HepG2 (cell line): ENCODE results near the gene NFATC2. TPM values are rescaled to one million over a fixed set of nuclear protein-coding genes. Genes with fewer than 3 reads are reported as not detected.
A peak's percentile ranks its signal among the peaks of the same experiment; 100 is the strongest.

Experiments used
- ATAC-seq: fragments of 200-7000 bp; cut with Tn5 transposase; 3 replicates; pipeline ENCODE4 v1.9.1; 2020; ENCODE audit warnings: mild to moderate bottlenecking, moderate library complexity
- BruUV-seq: library from RNA; stranded (reverse); fragments of 400-500 nt; replicated peaks from 2 replicates; lab custom pipeline; 2021; lab: Mats Ljungman, UMichigan
- CTCF ChIA-PET: fragments of 300-600 bp; formaldehyde crosslinking; extraction: SDS; loops from one replicate; lab custom pipeline; 2021; ENCODE audit warnings: low total read pairs, inconsistent platforms, low intra/inter-chr PET ratio; lab: Yijun Ruan, JAX
- POLR2A ChIA-PET: fragments of 350-600 bp; sonication (Branson Sonifier 250); formaldehyde crosslinking; loops from one replicate; lab custom pipeline; 2020; ENCODE audit warnings: antibody characterized with exemption, inconsistent platforms; lab: Yijun Ruan, JAX
- DNase-seq: peaks from one replicate; pipeline ENCODE4 v3.0.0-alpha.2; 2015; ENCODE audit warnings: low spot score
- FAIRE-seq: peaks from 3 replicates; lab custom pipeline; 2011; peaks lifted over from hg19 to GRCh38; lab: Jason Lieb, UNC
- H2AFZ ChIP-seq: one replicate; pipeline ENCODE4 v1.6.1; 2011; ENCODE audit warnings: low read length, inconsistent platforms
- H3K27ac ChIP-seq: fragments of 300-600 bp; 3 replicates; pipeline ENCODE4 v1.8.0; 2011; ENCODE audit warnings: mixed run types, mild to moderate bottlenecking, mixed read lengths, low read length, inconsistent platforms; ENCODE audit not compliant: insufficient read depth; ENCODE audit errors: extremely low read length
- H3K27me3 ChIP-seq, 2 experiments: fragments of 200-600 bp in 1 of 2; 2 replicates in 1 of 2; 3 replicates in 1 of 2; pipeline versions ENCODE4 v1.6.0 to v1.8.0; 2011; ENCODE audit warnings: low read length in 2 of 2, mild to moderate bottlenecking in 2 of 2, moderate library complexity in 2 of 2, inconsistent platforms in 1 of 2; ENCODE audit not compliant: insufficient read depth in 2 of 2, control insufficient read depth in 1 of 2
- H3K36me3 ChIP-seq, 2 experiments: fragments of 200-600 bp in 1 of 2; replicated peaks in 1 of 2; 2 replicates in 1 of 2; 3 replicates in 1 of 2; pipeline versions ENCODE4 v1.5.1 to v1.8.0; 2011; ENCODE audit warnings: low read length in 2 of 2, inconsistent platforms in 1 of 2; ENCODE audit not compliant: insufficient read depth in 2 of 2, control insufficient read depth in 1 of 2
- H3K4me1 ChIP-seq: 2 replicates; pipeline ENCODE4 v1.5.1; 2012; ENCODE audit warnings: low read length, inconsistent platforms; ENCODE audit not compliant: insufficient read depth
- H3K4me2 ChIP-seq: 2 replicates; pipeline ENCODE4 v1.6.0; 2011; ENCODE audit warnings: low read depth, low read length, inconsistent platforms
- H3K4me3 ChIP-seq, 3 experiments: fragments of 200-600 bp in 1 of 3; sonication (generic), shearing (Covaris generic) in 1 of 3; replicated peaks in 1 of 3; 2 replicates each; pipeline ENCODE4 v1.5.1; 2011 to 2016; ENCODE audit warnings: low read length in 3 of 3, inconsistent platforms in 2 of 3, low read depth in 2 of 3, mild to moderate bottlenecking in 2 of 3, control low read depth in 1 of 3, mixed read lengths in 1 of 3; ENCODE audit not compliant: insufficient read depth in 1 of 3
- H3K79me2 ChIP-seq: one replicate; pipeline ENCODE4 v1.6.1; 2011; ENCODE audit warnings: low read length, inconsistent platforms; ENCODE audit not compliant: insufficient read depth
- H3K9ac ChIP-seq: 2 replicates; pipeline ENCODE4 v1.6.0; 2011; ENCODE audit warnings: mild to moderate bottlenecking, low read depth, low read length, inconsistent platforms; ENCODE audit not compliant: insufficient read depth
- H3K9me3 ChIP-seq: 2 replicates; pipeline ENCODE4 v1.5.1; 2012; ENCODE audit warnings: mild to moderate bottlenecking, low read length
- H4K20me1 ChIP-seq: 2 replicates; pipeline ENCODE4 v1.6.0; 2011; ENCODE audit warnings: inconsistent platforms, mild to moderate bottlenecking, low read length, moderate library complexity; ENCODE audit not compliant: insufficient read depth
- ADNP ChIP-seq: sonication (generic); formaldehyde crosslinking; IDR thresholded peaks from 2 replicates; pipeline ENCODE4 v1.4.0; 2020; ENCODE audit warnings: missing genetic modification reagents
- ARNT2 ChIP-seq: sonication (generic); formaldehyde crosslinking; IDR thresholded peaks from 2 replicates; pipeline ENCODE4 v1.8.0; 2022; ENCODE audit warnings: mild to moderate bottlenecking, low read depth, missing genetic modification reagents, moderate library complexity
- CHD4 ChIP-seq: fragments of 200-600 bp; sonication (generic); IDR thresholded peaks from 2 replicates; pipeline ENCODE4 v1.7.0; 2017; ENCODE audit warnings: mild to moderate bottlenecking, low read length, borderline replicate concordance
- FOXA1 ChIP-seq, 2 experiments: fragments of 450-650 bp in 1 of 2; sonication (generic) in 1 of 2; formaldehyde crosslinking in 1 of 2; IDR thresholded peaks; 2 replicates each; pipeline versions ENCODE4 v1.4.0 to v1.6.1; 2016 to 2020; ENCODE audit warnings: missing genetic modification reagents in 1 of 2
- FOXC1 ChIP-seq: sonication (generic); formaldehyde crosslinking; IDR thresholded peaks from 2 replicates; pipeline ENCODE4 v1.8.0; 2022; ENCODE audit warnings: mild to moderate bottlenecking, missing genetic modification reagents, borderline replicate concordance
- HDAC2 ChIP-seq: sonication (generic); formaldehyde crosslinking; IDR thresholded peaks from 2 replicates; pipeline ENCODE4 v1.4.0; 2020; ENCODE audit warnings: missing genetic modification reagents
- KDM1A ChIP-seq: IDR thresholded peaks from 2 replicates; pipeline ENCODE4 v1.6.1; 2016; ENCODE audit warnings: missing compliant biosample characterization
- KMT2A ChIP-seq: sonication (generic); formaldehyde crosslinking; IDR thresholded peaks from 2 replicates; pipeline ENCODE4 v1.4.0; 2020; ENCODE audit warnings: missing genetic modification reagents
- MZF1 ChIP-seq: sonication (generic); formaldehyde crosslinking; IDR thresholded peaks from 2 replicates; pipeline ENCODE4 v1.8.1; 2023; ENCODE audit warnings: mild to moderate bottlenecking, missing genetic modification reagents, borderline replicate concordance
- PAXIP1 ChIP-seq: sonication (generic); formaldehyde crosslinking; conservative IDR thresholded peaks from 2 replicates; pipeline ENCODE4 v1.4.0; 2020; ENCODE audit warnings: mild to moderate bottlenecking, missing genetic modification reagents, moderate library complexity
- RCOR2 ChIP-seq: IDR thresholded peaks from 2 replicates; pipeline ENCODE4 v1.6.1; 2016; ENCODE audit warnings: missing biosample characterization, missing genetic modification reagents
- SRSF1 ChIP-seq: fragments of 200-400 bp; formaldehyde crosslinking; optimal IDR thresholded peaks from 2 replicates; pipeline ENCODE3; 2017; ENCODE audit warnings: mild to moderate bottlenecking, low read depth, low read length, moderate library complexity
- ZBTB43 ChIP-seq: sonication (generic); formaldehyde crosslinking; conservative IDR thresholded peaks from 2 replicates; pipeline ENCODE4 v1.4.0; 2020; ENCODE audit warnings: missing genetic modification reagents
- ZFP37 ChIP-seq: sonication (generic); formaldehyde crosslinking; IDR thresholded peaks from 2 replicates; pipeline ENCODE4 v1.4.0; 2020; ENCODE audit warnings: missing genetic modification reagents, borderline replicate concordance
- ZKSCAN1 ChIP-seq: fragments of 150-350 bp; IDR thresholded peaks from 2 replicates; pipeline ENCODE4 v1.6.1; 2014; ENCODE audit warnings: low read length
- ZNF260 ChIP-seq: sonication (generic); formaldehyde crosslinking; IDR thresholded peaks from 2 replicates; pipeline ENCODE4 v1.4.0; 2020; ENCODE audit warnings: missing genetic modification reagents, low read depth, mild to moderate bottlenecking, borderline replicate concordance
- ZNF343 ChIP-seq: sonication (generic); formaldehyde crosslinking; IDR thresholded peaks from 2 replicates; pipeline ENCODE4 v1.4.0; 2020; ENCODE audit warnings: mild to moderate bottlenecking, missing genetic modification reagents
- ZNF354B ChIP-seq: sonication (generic); formaldehyde crosslinking; IDR thresholded peaks from 2 replicates; pipeline ENCODE4 v1.8.0; 2022; ENCODE audit warnings: mild to moderate bottlenecking, missing genetic modification reagents
- ZNF501 ChIP-seq: sonication (generic); formaldehyde crosslinking; IDR thresholded peaks from 2 replicates; pipeline ENCODE4 v1.5.1; 2020; ENCODE audit warnings: mild to moderate bottlenecking, moderate library complexity, missing genetic modification reagents
- ZNF629 ChIP-seq: sonication (generic); formaldehyde crosslinking; conservative IDR thresholded peaks from 2 replicates; pipeline ENCODE4 v1.5.0; 2020; ENCODE audit warnings: missing genetic modification reagents
- ZNF678 ChIP-seq: sonication (generic); formaldehyde crosslinking; IDR thresholded peaks from 2 replicates; pipeline ENCODE4 v1.4.0; 2020; ENCODE audit warnings: mild to moderate bottlenecking, missing genetic modification reagents
- ZNF766 ChIP-seq: sonication (generic); formaldehyde crosslinking; IDR thresholded peaks from 2 replicates; pipeline ENCODE4 v1.5.0; 2020; ENCODE audit warnings: missing genetic modification reagents, borderline replicate concordance
- WGBS: methylation state at CpG from one replicate; pipeline ENCODE4 v1.1.6; 2017; ENCODE audit warnings: low lambda C conversion rate; 5-methylcytosine and 5-hydroxymethylcytosine counted together
- in situ Hi-C: cut with HindIII; loops from 2 replicates; pipeline ENCODE4 v1.10.0; 2017; ENCODE audit warnings: low pct_unique_long_range_greater_than_20kb; ENCODE audit not compliant: extremely low pct_ligation_motif_present
- intact Hi-C: fragments of 100-400 bp; cut with micrococcal nuclease; formaldehyde crosslinking; loops from one replicate; pipeline ENCODE4 v1.10.0; 2022; ENCODE audit not compliant: unreplicated experiment
- polyA plus RNA-seq, 8 experiments: library from polyadenylated mRNA; depleted of rRNA in 3 of 8; stranded (reverse) in 7 of 8; unstranded in 1 of 8; fragments of >200 nt; fragmentation: Illumina TruSeq in 4 of 8; extraction: Trizol in 4 of 8; gene quantifications; 2 replicates each; pipeline versions ENCODE4 v1.2.1 to v1.2.3, GENCODE V29; 2011 to 2016; ENCODE audit warnings: low read depth in 4 of 8, missing spikeins in 1 of 8, mixed read lengths in 1 of 8; ENCODE audit not compliant: insufficient read depth in 1 of 8
- total RNA-seq, 5 experiments: library from RNA; depleted of rRNA; stranded (reverse); fragments of >200 nt; fragmentation: Illumina TruSeq; extraction: Trizol; gene quantifications; 2 replicates each; pipeline ENCODE4 v1.2.3, GENCODE V29; 2016; ENCODE audit warnings: low read depth in 1 of 5

The NFATC2 gene
- total and polyA plus RNA-seq, 2 of the 13 experiments (the other 11 are each of a cell fraction or from before 2014, with no cell fraction given): 1.9 to 3.3 TPM

GRCh38 chr20:51446230-51446629, 96.3 kb downstream of the NFATC2 start:
- Histone ChIP-seq H3K27ac (no peak overlapping the region), H3K4me1 (peaks cover 23% of the 10 kb centered on the region), H3K9me3 (no peaks in the 10 kb centered on the region), H3K36me3 (peaks cover 0 to 3% of the 10 kb centered on the region in 2 experiments; a peak in 1 of 5 replicates), H3K9ac (no peak overlapping the region), H3K79me2 (no peaks in the 10 kb centered on the region), H4K20me1 (peaks cover 8% of the 10 kb centered on the region; the same call in 1 of the 2 replicates), H2AFZ (no peak overlapping the region), H3K4me2 (peak overlapping the region; percentile 14), H3K27me3 (no peaks in the 10 kb centered on the region), H3K4me3 (no peak overlapping the region)
- ChIA-PET POLR2A (interaction anchor here (1.5 kb wide), 1 partner anchor 10 kb away, joined by 6 read pairs; no protein-coding TSS in a partner anchor), CTCF (no interaction called here)
- WGBS: 57% methylated on average over 2 of the region's 2 CpGs
- ATAC-seq (no peak; the same call in 1 of the 3 replicates), DNase-seq (no peak), FAIRE-seq (no peak)
- no TSS peak for BruUV-seq
- in situ Hi-C loops (no loop called here), intact Hi-C loops (loop anchor here (1.0 kb wide), 1 partner anchor 33 kb away; no protein-coding TSS in a partner anchor)
- TF ChIP-seq ZFP37 (0 out of 2 replicates have a peak, but pooled peaks have one; percentile 34), ZNF354B (CRISPR knock-in tag) (no peak), ZNF343 (CRISPR knock-in tag) (0 out of 2 replicates have a peak, but pooled peaks have one; percentile 55), ZNF629 (CRISPR knock-in tag) (peak; percentile 99), KDM1A (CRISPR knock-in tag) (peak; percentile 87), CHD4 (peak; percentile 99), SRSF1 (no peak), ZNF766 (no peak), HDAC2 (CRISPR knock-in tag) (0 out of 2 replicates have a peak, but pooled peaks have one; percentile 5), RCOR2 (CRISPR knock-in tag) (0 out of 2 replicates have a peak, but pooled peaks have one; percentile 39), KMT2A (0 out of 2 replicates have a peak, but pooled peaks have one; percentile 13), ZKSCAN1 (peak; percentile 80), ADNP (CRISPR knock-in tag) (peak; percentile 80), PAXIP1 (CRISPR knock-in tag) (0 out of 2 replicates have a peak, but pooled peaks have one; percentile 1), ZBTB43 (CRISPR knock-in tag) (no peak), MZF1 (CRISPR knock-in tag) (no peak), FOXA1 (IDR thresholded peaks at IDR 0.05) (no peak), FOXA1 (CRISPR knock-in tag; IDR thresholded peaks at IDR 0.05) (peak; percentile 39; the same call in 1 of the 2 replicates), ZNF260 (CRISPR knock-in tag) (no peak), ZNF501 (CRISPR knock-in tag) (peak; percentile 32; the same call in 1 of the 2 replicates), FOXC1 (CRISPR knock-in tag) (no peak), ARNT2 (CRISPR knock-in tag) (peak; percentile 47; the same call in 1 of the 2 replicates), ZNF678 (CRISPR knock-in tag) (no peak)
